NCI-H1105 (cell line): ENCODE measurements around the gene WFDC10B.
"Not testable (repeated sequence)": the region's sequence is repeated elsewhere in the genome, so short reads cannot be mapped to it uniquely, and the experiment has no call there.

Experiments used
- DNase-seq: peaks from one replicate; lab custom pipeline; 2025; lab: John Stamatoyannopoulos, UW

WFDC10B gene

GRCh38 chr20:45647441-45648050 lies 57.3 kb downstream of the WFDC10B start:
- DNase-seq, result no peak

- DNase-seq, result no peak
Observed at GRCh38 chr20:45646875-45647274, 57.9 kb downstream of the WFDC10B start.

- not testable (repeated sequence) for DNase-seq
Observed at GRCh38 chr20:45645869-45646268, 59.0 kb downstream of the WFDC10B start.

- DNase-seq, result not testable (repeated sequence)
Observed at GRCh38 chr20:45641076-45641475, 63.7 kb downstream of the WFDC10B start.

- DNase-seq, result no peak
Observed at GRCh38 chr20:45639687-45640086, 65.1 kb downstream of the WFDC10B start.

- no peak for DNase-seq
Observed at GRCh38 chr20:45636513-45636912, 68.3 kb downstream of the WFDC10B start.
